GM21717 (cell line): Measurements from ENCODE around the gene HYDIN.

Experiments used
- ATAC-seq: cut with Tn5 transposase; IDR thresholded peaks from one replicate; pipeline ENCODE4 v1.9.1; 2021; ENCODE audit warnings: mild to moderate bottlenecking, moderate library complexity; ENCODE audit not compliant: unreplicated experiment

Gene HYDIN

DNA sequence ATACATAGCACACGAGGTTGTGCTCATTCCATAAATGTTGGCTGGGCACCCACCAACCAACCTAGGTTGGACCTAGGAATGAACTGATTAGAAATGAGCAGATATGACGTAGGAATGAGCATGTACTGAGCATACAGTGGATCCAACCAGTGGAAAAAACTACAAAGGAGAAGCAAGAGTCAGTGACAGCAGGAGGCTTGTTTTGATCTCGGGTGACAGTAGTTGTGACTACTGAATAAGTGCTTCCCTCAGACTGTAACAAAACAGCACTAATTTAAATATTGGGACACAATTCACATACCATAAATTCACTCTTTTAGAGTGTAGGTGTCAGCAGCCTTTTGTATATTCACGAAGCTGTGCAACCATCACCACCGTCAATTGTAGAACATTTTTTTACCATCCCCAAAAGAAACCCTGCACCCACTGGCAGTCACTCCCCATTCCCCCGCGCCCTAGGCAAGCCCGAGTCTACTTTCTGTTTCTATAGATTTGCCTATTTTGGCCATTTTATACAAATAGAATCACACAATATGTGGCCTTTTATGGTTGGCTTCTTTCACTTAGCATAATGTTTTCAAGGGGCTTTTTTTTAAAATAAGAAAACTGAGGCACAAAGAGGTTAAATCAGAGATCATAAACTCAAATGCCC is 436.5 kb downstream of the HYDIN start:
- peak; percentile 73 for ATAC-seq

DNA sequence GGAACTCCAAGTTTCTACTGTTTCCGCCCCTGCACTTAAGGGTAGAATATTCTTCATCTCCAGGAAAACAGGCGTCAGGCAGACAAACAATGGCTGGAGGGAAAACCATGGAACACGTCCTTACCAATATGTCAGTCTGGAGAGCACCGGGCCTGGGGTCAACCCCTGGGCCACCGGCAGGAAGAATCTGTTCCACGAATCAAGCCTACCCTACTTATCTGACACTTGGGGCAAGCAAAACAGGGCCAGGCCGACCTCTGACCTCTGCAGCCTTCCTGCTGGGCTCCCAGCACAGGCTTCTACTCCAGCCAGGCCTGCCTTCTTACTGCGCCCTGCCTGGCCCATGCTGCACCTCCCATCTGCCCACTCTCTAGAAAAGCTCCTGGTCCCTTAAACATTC is 439.7 kb downstream of the HYDIN start:
- no peak for ATAC-seq

DNA sequence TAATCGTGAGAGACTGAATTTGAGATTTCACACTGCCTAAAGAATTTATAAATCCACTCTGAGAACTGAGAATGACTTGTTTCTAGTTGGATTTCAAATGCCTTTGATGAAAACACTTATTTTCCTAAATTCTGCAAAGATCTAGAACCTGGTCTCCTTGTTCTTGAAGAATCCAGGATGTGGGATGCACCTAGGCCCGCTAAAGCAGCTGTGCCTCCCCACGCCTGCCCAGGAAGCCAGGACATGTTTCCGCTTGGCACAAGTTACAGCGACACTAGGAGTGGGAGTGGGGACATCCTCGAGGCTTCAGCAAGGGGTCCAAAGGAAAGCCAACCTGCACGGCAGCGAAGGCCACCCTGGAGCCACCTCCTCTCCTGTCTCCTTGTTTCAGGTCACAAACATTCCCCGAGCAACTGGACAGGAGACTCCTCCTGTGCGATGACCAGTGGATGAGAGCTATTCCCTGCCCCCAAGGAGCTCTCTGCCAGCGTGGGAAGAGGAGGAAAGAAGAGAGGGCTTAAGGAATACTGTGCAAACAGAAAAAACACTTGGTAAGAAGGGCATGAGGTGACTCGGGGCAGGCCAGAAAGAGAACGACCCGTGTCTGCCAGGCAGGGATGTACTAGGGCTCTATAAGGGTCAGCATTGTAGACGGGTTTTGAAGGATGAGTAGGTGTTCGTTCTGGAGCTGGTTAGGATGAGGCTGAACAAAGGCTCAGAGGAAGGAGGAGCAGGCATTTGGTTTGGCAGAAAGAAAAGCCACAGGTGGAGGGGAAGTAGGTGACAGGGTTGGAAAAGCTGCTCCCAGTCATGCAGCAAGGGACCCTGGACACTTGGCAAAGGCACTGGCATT is 440.7 kb downstream of the HYDIN start:
- ATAC-seq = no peak

DNA sequence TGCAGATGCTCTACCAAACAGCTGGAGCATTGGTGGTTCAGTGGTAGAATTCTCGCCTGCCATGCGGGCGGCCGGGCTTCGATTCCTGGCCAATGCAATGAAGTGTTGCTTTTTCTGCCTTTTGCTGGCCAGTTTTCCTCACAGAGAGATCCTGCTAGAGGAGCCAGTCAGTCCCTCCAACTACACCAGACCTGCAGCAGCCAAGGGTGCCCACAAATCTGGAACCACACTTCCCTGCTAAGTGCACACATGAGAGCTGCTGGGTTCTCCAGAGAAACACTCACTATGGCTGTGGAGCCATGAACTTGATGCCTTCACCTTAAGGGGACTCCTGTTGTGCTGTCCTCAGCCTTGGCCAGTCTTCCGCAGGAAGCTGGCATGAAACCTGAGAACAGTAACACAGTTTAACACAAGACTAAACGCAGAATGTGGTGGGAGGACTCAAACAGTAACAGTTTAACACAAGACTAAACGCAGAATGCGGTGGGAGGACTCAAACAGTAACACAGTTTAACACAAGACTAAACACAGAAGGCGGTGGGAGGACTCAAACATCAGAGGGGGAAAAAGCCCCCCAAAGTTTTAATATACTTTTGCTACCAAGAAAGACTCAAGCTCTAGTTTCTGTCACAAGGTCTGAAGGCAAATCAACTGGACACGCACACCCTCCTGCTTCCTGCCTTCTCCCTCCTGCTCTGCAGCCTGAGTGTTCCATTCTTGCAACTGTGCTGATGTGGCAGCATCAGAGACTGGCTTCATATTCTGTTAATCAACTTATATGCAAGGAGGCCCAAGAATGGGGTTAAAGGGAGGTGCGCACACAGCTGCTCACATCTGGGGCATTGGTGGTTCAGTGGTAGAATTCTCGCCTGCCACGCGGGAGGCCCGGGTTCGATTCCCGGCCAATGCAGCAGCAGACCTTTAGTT is 441.6 kb downstream of the HYDIN start:
- no peak for ATAC-seq

DNA sequence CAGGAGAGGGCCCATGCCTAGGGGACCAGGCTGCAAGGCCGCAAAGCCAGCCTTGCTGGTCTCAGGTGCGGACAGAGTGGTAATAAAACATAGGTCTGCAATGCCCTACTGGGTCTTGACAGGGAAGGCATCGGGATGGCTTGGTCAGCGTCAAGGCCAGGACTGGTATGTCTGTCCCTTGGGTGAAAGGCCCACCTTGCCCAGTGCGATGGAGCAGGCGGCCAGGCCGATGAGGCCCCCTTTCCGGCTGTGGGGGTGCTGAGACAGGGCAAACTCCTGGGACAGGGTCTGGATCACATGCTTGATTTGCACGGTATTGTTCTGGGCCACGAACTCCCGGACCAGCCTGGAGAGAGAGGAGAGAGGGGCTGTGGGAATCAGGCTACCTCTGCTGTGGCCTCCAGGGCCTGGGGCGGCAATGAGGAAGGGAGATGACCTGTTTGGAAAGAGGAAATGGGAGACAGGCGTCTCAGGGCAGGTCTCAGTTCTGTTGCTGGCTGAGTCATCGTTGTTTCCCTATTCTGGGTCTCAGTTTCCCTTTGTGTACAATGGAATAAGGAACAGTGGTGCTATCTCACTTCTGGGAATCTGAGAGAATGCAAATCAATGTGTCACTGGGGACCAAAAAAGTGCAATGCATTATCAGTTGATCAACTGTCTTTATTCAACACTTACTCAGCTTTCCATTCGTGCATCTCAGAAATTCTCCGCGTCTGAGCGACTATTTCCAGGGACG is 444.3 kb downstream of the HYDIN start:
- ATAC-seq = no peak

DNA sequence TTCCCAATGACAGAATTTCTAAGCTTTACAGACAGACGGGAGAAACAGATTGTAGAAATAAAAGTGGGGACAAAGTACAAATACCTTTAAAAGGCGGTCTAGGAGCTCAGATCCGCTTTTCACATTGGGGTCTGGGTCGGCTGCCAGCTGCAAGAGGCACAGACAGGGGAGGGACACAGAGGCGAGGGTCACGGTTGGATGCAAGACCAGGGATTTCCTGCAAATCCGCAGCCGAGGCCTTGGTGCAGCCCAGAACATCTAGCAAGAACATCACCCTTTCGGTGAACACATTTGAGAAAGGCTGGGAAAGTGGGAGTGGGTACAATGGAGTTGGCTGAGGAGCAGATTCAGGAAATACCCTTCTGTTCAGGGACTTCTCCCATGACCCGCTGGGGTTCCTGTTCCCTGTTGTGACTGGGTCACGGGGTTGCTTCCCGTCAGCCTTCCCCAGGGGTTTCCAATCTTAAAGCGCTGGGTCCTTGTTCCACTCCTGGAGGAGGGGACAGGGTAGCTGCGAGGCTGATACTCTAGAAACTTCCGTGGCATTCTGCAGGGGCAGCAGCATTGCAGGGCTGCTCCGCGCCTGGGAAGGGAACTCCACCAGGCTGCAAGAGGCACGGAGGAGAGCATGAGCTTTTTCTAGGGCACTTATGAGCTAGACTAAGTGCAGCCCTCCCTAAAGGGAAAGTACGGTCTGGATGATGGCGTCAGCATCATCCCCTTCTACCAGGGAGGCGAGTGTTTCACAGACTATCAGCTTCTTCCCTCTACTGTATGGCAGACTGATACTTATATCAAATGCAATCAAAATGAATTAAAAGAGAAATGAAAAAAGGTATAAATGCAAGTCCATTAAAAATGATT is 445.6 kb downstream of the HYDIN start:
- ATAC-seq = no peak

DNA sequence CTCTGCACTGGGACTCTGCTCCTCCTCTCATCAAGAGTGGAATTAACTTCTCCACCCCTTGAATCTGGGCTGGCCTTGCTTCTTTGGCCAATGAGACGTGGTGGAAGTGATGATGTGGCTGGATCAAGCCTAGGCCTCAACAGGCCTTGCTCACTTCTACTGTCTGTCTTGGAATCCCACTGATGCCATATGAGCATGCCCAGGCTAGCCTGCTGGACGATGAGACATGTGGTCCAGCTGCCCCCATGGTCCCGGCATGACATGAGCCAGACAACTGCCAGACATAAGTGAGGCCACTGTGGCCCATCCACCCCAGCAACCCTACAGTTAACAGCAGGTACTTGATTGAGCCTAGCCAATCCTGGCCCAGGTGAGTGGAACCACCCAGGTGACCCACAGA is 448.3 kb downstream of the HYDIN start:
- no peak for ATAC-seq

DNA sequence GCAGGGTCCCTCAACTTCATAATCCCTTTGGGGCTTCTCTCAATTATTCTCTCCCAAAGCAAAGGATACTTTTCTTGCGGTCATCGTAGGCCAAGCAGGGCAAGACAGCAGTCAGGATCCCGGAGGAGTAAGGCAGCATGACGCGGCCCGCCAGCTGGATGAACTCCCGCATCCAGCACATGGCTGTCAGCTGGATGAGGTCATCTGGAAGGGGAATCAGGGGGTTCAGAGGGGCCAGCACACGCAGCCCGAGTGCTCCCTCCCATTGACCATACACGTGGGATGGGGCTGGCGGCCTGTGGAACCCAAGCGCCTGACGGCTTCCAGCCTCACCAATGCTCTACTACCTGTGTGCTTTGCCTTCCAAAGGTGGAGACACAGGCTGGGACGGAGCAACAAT is 448.7 kb downstream of the HYDIN start:
- ATAC-seq = no peak

DNA sequence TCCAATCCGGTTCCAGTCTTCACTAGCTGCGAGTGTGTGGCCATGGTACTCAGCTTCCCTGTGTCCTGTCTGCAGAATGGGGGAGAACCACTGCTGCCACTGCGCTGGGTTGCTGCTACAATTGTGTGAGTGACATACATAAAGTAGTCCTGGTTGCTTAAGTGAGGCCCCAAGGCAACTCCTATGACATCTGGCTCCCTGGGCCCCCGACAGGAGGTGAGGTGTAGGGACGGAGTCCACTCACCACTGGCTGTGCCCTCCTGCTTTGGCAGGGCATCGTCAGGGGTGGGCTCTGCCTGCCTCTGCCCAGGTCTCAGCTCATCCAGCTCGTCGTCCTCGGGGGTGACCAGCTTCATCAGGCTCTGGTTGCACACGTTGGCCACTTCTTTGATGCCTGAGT is 450.0 kb downstream of the HYDIN start:
- no peak for ATAC-seq

DNA sequence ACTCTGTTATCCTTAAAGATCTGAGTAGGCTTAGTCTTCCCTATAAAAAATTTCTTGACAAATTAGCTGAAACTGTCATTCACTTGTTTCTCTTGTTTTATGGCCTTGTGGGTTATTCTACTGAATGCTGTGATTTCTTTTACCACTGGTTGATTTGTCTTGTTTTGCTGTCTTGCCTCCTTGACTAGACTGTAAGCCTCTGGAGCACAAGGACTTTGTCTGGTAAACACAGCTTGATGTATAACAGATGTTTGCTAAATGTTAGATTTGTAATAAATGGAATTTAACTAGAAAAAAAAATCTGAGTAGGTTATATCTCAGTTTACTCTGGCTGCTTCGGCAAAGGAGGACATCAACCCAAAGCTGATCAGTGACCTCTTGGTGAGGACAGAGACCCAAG is 451.2 kb downstream of the HYDIN start:
- no peak for ATAC-seq

DNA sequence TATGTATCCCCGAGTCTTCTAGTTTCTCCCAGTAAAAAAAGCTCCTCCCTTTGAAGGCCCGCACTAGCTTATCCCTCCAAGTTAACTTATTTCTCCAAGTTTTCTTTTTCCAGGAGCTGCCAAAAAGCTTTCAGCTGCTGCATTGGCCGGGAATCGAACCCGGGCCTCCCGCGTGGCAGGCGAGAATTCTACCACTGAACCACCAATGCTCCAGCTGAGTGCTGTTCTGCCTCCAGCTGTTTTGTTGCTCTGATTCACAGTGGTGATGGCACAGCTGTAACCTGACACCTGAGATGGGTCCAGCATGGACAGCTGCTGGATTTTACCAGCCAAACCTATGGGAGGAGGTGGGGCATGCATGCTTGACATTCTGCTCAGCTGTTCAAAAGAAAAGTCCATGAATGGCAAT is 451.6 kb downstream of the HYDIN start:
- ATAC-seq = no peak

DNA sequence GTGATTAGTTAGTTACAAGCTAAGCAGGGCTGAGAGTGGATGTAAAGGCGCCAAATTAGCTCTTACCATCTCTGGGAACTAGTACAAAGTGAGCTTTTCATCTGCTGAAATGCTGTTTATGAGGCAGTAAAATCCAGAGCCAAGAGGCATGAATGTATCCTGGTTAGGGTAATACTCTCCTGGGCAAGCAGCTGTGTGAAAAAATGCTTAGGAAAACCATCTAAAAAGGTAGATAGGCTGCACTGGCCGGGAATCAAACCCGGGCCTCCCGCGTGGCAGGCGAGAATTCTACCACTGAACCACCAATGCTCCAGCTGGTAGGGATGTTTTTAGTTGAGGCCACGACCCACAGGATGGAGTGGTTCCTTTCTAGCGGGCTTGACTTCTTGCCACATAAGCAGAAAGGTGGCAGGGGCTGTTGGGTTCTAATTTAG is 452.5 kb downstream of the HYDIN start:
- ATAC-seq = no peak

DNA sequence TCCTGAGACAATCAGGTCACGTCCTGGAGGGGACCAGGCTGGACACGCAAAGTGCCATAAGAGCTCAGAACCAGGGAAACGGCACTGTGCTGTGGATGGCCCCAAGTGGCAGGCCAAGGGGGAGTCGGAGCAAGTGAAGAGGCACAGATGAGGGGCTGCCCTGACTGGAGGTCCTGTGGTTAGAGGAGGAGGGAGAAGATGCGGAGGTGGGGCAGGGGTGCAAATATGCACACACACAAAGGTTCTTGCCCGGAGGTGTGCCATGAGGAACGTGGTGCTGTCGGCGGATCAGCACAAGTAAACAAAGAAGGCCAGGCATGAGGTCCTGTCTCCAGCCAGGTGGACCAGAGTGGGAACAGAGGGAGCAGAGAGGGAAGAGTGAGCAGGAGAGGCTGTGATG is 453.0 kb downstream of the HYDIN start:
- ATAC-seq = no peak

DNA sequence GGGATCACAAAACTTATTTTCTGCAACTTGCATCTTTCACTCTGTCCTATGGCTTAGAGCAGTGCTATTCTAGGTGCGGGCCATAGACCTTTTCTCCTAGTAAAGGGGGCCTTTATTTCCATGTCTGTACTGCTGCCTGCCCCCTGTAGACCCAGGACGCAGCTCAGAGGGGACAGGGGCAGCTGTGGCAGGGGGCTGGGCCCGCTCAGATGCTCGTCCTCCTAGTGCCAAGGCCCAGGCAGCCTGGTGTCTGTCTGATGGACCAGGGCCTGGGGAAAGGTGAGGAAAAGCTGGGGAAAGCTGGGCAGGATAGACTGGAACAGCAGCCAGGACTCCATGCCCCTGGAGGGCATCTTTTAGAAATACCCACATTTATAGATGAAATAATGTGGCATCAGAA is 455.1 kb downstream of the HYDIN start:
- ATAC-seq = no peak

DNA sequence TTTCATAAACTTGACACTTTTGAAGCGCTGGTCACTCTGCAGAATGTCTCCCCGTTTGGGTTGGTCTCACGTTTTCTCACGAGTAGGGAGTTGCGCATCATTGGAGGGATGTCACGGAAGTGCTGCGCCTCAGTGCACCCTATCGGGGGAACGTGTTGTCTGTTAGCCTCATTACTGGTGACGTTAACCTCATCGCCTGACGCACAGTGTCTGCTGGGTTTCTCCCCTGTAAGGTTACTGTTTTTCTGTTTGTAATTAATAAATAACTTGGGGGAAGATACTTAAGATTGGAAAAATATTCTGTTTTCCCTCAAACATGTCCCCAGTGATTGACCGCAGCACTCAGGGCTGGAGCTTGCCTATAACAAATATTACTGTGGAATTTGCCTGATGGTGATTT is 456.3 kb downstream of the HYDIN start:
- no peak for ATAC-seq

DNA sequence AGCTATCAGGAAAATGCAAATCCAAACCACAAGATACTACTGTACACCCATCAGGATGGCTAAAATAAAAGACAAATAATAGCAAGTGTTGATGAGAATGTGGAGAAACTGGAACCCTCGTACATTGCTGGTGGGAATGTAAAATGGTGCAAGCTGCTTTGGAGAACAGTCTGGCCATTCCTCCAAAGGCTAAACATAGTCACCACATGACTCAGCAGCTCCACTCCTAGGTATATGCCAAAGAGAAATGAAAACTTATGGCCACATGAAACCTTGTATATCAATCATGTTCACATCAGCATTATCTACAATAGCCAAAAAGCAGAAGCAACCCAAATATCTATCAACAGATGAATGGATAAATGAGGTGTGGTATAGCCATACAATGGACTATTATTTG is 458.0 kb downstream of the HYDIN start:
- no peak for ATAC-seq

DNA sequence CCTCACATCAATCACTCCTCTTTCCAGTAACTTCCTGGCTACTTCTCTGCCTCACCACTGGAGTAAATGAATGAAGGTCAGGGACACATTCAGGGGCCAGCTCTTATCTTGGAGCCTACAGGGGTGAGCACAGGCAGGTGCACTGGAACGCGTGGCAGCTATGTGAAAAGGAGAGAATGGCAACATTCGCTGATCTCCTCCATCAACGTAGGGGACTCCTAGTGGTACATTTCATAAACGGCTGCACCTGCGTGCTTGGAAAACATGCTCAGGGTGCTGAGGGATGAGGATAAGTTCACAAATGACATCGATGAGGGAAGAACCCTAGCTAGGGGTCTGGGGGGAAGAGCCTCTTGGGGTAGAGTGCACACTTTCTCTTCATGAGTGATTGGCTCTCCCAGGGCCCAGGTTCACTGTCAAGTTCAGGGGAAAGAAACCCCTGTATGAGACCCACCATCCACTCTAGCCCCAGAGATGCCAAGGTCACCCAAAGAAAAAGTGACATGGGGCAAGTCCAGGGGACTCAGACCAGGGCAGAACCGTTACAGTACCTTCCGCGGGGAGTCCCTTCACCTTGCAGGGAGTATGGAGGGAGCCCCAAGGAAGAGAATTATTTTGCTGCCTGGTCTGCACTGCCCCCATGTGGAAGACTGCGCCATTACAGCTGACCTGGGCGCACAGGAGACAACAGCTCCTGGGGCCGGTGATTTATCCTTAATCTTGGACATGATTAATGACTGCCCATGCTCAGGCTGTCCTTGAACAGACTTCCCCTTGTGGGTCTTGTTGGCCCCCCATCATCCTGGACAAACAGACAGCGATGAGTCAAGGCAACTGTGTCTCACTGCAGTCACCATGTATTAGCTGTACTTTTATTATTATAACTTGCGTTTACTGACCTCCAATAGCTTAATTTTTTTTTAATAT is 459.6 kb downstream of the HYDIN start:
- ATAC-seq = no peak

DNA sequence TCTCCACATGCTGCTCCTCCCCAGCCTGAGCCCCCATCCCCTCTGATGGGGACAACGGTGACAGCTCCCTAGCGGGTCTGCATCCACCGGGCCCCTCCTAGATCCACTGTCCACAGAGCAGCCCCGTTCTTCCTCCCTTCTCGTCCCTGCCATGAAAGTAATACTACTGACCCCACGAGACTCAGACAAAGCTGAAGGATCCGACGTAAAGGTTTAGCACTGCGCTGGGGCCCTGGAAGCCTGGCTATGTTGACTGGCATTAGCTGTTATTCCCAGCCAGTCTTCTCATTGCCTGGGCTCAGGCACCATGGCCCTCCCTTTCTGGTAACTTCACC is 460.3 kb downstream of the HYDIN start:
- no peak for ATAC-seq

DNA sequence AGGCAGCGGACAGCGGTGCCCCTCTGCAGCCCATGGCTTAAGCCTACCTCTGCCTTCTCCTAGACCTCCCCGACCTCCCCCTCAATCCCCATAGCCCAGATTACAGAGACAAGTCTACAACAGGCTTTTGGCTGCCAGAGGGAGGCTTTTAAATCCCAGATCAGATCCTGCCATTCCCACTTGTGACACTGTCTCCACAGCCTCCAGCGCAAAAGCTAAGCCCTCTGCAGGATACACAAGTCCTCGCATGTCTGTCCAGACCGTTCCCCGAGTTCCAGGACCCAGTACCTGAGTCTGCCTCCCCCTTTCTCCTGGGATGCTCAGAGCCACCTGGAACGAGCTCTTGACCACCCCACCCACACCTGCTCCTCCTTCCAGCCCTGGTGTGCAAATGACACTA is 460.8 kb downstream of the HYDIN start:
- ATAC-seq = no peak
